Fibroblast of lung (primary cell): ENCODE data around the gene ORC4. TPM values are rescaled to one million over a fixed set of nuclear protein-coding genes. Genes with fewer than 3 reads are reported as not detected.
"Not testable (repeated sequence)": the region's sequence is repeated elsewhere in the genome, so short reads cannot be mapped to it uniquely, and the experiment has no call there.

Source experiments
- DNase-seq, 2 donors: peaks; one replicate each; pipeline versions ENCODE4 v3.0.0 to v3.0.0-alpha.2; 2010; ENCODE audit warnings: low read depth in 2 of 2
- H2AFZ ChIP-seq: 2 replicates; pipeline ENCODE4 v1.5.1; 2012; ENCODE audit warnings: low read length, control low read depth, inconsistent platforms
- H3K27ac ChIP-seq: 2 replicates; pipeline ENCODE4 v1.5.1; 2011; ENCODE audit warnings: low read length, control low read depth; ENCODE audit not compliant: insufficient read depth
- H3K27me3 ChIP-seq: 2 replicates; pipeline ENCODE4 v1.5.1; 2011; ENCODE audit warnings: mild to moderate bottlenecking, low read length; ENCODE audit not compliant: control insufficient read depth, insufficient read depth
- H3K36me3 ChIP-seq: 2 replicates; pipeline ENCODE4 v1.5.1; 2011; ENCODE audit warnings: low read length; ENCODE audit not compliant: control insufficient read depth, insufficient read depth
- H3K4me1 ChIP-seq: 2 replicates; pipeline ENCODE4 v1.5.1; 2011; ENCODE audit warnings: low read length; ENCODE audit not compliant: control insufficient read depth, insufficient read depth; ENCODE audit errors: extremely low read depth
- H3K4me2 ChIP-seq: 2 replicates; pipeline ENCODE4 v1.5.1; 2011; ENCODE audit warnings: low read length, control low read depth; ENCODE audit not compliant: insufficient read depth; ENCODE audit errors: extremely low read depth
- H3K4me3 ChIP-seq, 4 experiments: fragments of 200-600 bp in 1 of 4; sonication (generic) in 1 of 4; replicated peaks in 1 of 4; 2 replicates each; pipeline ENCODE4 v1.5.1; 2011 to 2016; ENCODE audit warnings: low read length in 4 of 4, low read depth in 3 of 4, mild to moderate bottlenecking in 3 of 4, control low read depth in 2 of 4, inconsistent platforms in 1 of 4, mixed read lengths in 1 of 4; ENCODE audit not compliant: insufficient read depth in 1 of 4; ENCODE audit errors: control extremely low read depth in 1 of 4
- H3K79me2 ChIP-seq: 2 replicates; pipeline ENCODE4 v1.5.1; 2012; ENCODE audit warnings: mild to moderate bottlenecking, low read length, inconsistent platforms; ENCODE audit not compliant: control insufficient read depth, insufficient read depth
- H3K9ac ChIP-seq: 2 replicates; pipeline ENCODE4 v1.5.1; 2011; ENCODE audit warnings: mild to moderate bottlenecking, low read length, control low read depth; ENCODE audit not compliant: insufficient read depth
- H3K9me3 ChIP-seq: 2 replicates; pipeline ENCODE4 v1.5.1; 2012; ENCODE audit warnings: low read depth, low read length; ENCODE audit not compliant: control insufficient read depth, insufficient read depth
- H4K20me1 ChIP-seq: 2 replicates; pipeline ENCODE4 v1.5.1; 2011; ENCODE audit warnings: low read length; ENCODE audit not compliant: control insufficient read depth, insufficient read depth; ENCODE audit errors: extremely low read depth
- CTCF ChIP-seq, 2 donors: IDR thresholded peaks in 1 of 2; conservative IDR thresholded peaks in 1 of 2; 1 replicate in 1 of 2; 2 replicates in 1 of 2; pipeline ENCODE4 v1.5.1; 2011 to 2012; ENCODE audit warnings: low read length in 2 of 2, control low read depth in 1 of 2, inconsistent platforms in 1 of 2, low read depth in 1 of 2, mild to moderate bottlenecking in 1 of 2
- EZH2 ChIP-seq: IDR thresholded peaks from 2 replicates; pipeline ENCODE4 v1.5.1; 2012; ENCODE audit warnings: low read length, control low read depth, mild to moderate bottlenecking; ENCODE audit errors: missing control alignments
- polyA plus RNA-seq, 2 donors: library from polyadenylated mRNA; depleted of rRNA in 1 of 2; stranded (reverse) in 1 of 2; unstranded in 1 of 2; fragments of >200 nt; gene quantifications; 2 replicates each; pipeline ENCODE4 v1.2.1, GENCODE V29; 2011 to 2012; ENCODE audit warnings: missing spikeins in 1 of 2
- total RNA-seq: library from RNA; depleted of rRNA; stranded (reverse); fragments of >200 nt; gene quantifications from 2 replicates; pipeline ENCODE4 v1.2.1, GENCODE V29; 2014

The ORC4 gene
- total and polyA plus RNA-seq, 2 donors (not counting 1 experiment from before 2014, with no cell fraction given) = 24.3 to 49.0 TPM

GRCh38 chr2:148007219-148007900 is 13.2 kb downstream of the ORC4 start:
- no peak overlapping the region for H2AFZ ChIP-seq
- no peak overlapping the region for H3K9ac ChIP-seq
- H3K9me3 ChIP-seq = no peaks in the 10 kb centered on the region
- H4K20me1 ChIP-seq = no peaks in the 10 kb centered on the region
- no peaks in the 10 kb centered on the region for H3K36me3 ChIP-seq
- no peaks in the 10 kb centered on the region for H3K4me1 ChIP-seq
- TF ChIP-seq CTCF (conservative IDR thresholded peaks at IDR 0.05 in 1 of 2, IDR thresholded peaks at IDR 0.05 in 1 of 2; ENCODE audit: low read depth in 1 of 2, low read length in 2 of 2) (no peak), EZH2 (no peak)
- H3K27me3 ChIP-seq = no peaks in the 10 kb centered on the region
- H3K27ac ChIP-seq = no peak overlapping the region
- no peak overlapping the region for H3K4me3 ChIP-seq
- DNase-seq = no peak
- no peak overlapping the region for H3K4me2 ChIP-seq
- peaks cover 24% of the 10 kb centered on the region for H3K79me2 ChIP-seq

GRCh38 chr2:148006249-148007007 is 14.1 kb downstream of the ORC4 start:
- Histone ChIP-seq H4K20me1 (no peaks in the 10 kb centered on the region), H2AFZ (no peak overlapping the region), H3K4me1 (no peaks in the 10 kb centered on the region), H3K27ac (no peak overlapping the region), H3K27me3 (no peaks in the 10 kb centered on the region), H3K79me2 (peaks cover 19% of the 10 kb centered on the region), H3K9ac (no peak overlapping the region), H3K9me3 (no peaks in the 10 kb centered on the region), H3K4me3 (no peak overlapping the region), H3K4me2 (no peak overlapping the region), H3K36me3 (no peaks in the 10 kb centered on the region)
- TF ChIP-seq CTCF (conservative IDR thresholded peaks at IDR 0.05 in 1 of 2, IDR thresholded peaks at IDR 0.05 in 1 of 2; ENCODE audit: low read depth in 1 of 2, low read length in 2 of 2) = no peak
- TF ChIP-seq EZH2 = no peak
- DNase-seq = no peak

DNA sequence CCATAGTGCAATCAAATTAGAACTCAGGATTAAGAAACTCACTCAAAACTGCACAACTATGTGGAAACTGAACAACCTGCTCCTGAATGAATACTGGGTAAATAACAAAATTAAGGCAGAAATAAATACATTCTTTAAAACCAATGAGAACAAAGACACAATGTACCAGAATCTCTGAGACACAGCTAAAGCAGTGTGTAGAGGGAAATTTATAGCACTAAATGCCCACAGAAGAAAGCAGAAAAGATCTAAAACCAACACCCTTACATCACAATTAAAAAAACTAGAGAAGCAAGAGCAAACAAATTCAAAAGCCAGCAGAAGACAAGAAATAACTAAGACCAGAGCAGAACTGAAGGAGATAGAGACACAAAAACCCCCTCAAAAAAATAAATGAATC is 18.1 kb downstream of the ORC4 start:
- peaks cover 11% of the 10 kb centered on the region for H3K79me2 ChIP-seq
- not testable (repeated sequence) for H2AFZ ChIP-seq, DNase-seq

More for the DNA sequence above, 18.1 kb downstream of the ORC4 start:
- not testable (repeated sequence) for H3K4me3 ChIP-seq, H4K20me1 ChIP-seq, H3K9ac ChIP-seq, H3K27ac ChIP-seq, H3K36me3 ChIP-seq, H3K4me2 ChIP-seq, H3K9me3 ChIP-seq, H3K27me3 ChIP-seq, H3K4me1 ChIP-seq
